ENCODE results near the gene SNAPIN.

The SNAPIN gene

DNA sequence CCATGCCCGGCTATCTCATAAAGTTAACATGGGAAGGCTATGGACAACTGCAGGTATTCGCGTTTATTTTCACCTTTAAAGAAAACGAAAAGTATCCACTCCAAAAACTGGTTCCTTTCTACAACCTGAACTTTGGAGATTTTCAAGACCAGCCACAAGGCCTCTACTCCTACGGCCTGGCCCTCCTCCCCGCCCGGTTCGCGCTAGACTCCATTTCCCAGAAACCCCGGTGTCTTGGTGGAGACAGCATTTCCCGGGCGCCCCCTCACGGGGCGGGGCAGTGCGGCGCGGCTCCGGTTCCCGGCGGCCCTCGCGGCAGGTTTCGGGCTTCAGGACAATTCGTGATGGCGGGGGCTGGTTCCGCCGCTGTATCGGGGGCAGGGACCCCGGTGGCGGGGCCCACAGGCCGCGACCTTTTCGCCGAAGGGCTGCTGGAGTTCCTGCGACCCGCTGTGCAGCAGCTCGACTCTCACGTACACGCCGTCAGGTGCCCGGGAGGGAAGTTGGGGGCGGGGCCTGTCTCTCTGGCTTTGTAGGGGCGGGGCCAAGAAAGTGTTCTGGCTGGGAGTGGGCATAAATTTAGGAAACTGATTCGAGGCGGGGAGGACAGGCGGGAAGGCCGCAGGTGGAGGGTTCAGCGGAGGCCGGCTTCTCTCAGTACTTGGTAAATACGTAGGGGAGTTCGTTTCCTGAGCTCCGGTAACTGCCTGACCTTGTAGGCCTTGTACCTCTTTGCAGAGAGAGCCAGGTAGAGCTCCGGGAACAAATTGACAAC, at the start of gene SNAPIN:
SNAPIN (plus strand) TSS at position 304 of the 775 bp plus-strand sequence; CDS start at position 345, 41 bp downstream.
- DNase-seq, result peak; percentile 62

DNA sequence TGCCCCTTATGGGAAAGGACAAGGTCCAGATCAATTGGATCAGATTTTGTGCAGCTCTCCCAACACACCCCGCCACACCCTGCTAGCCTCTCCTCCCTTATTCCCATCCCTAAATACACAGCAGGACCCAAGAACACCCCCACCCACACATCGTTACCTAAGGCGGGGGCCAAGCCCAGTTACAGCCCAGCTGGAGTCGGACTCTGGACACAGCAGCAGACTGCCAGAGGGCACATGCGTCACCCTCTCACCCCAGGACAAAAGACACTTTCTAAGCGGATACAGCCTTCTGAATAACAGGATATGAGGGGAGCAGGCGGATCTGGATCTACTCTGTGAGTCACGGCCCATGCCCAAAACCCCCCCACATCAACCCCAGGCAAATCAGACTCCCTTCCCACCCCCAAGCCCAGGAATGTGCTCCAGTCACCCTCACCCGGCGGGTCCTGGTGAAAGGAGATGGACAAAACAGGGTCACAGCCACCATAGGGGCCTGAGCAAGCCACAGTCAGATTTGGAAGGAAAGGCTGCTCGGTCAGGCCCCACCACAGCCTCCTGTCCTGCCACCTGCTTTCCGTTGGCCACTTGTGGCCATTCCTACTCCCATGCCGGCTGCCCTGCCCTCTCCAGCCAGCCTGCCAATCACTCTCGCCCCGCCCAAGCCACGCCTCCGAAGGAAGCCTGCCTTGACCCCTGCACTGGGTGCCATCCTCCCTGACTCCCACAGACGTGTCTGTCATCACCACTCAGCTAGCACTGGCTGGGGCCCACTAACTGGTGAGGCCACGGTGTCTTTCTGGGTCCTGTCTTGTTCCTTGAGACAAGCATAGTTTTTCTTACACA, 49.5 kb upstream of the SNAPIN start:
- no peak for DNase-seq

DNA sequence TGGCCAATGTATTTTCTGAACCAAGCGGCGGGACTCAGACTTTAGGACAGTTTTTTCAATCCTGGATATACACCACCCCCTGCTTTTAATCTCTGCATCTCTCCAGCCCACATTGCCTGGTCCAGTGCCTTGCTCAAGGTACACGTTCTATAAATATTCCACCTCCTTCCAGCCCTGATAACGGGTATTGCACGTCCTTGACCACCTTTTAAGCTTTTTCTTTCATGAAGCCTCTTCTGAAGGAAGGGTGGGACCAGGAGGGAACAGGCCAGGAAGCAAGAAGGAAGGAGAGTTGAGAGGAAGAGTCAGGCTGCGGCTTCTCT, 49.0 kb upstream of the SNAPIN start:
- DNase-seq, result no peak

GRCh38 chr1:153610334-153610733, 48.2 kb upstream of the SNAPIN start:
- no peak for DNase-seq

DNA sequence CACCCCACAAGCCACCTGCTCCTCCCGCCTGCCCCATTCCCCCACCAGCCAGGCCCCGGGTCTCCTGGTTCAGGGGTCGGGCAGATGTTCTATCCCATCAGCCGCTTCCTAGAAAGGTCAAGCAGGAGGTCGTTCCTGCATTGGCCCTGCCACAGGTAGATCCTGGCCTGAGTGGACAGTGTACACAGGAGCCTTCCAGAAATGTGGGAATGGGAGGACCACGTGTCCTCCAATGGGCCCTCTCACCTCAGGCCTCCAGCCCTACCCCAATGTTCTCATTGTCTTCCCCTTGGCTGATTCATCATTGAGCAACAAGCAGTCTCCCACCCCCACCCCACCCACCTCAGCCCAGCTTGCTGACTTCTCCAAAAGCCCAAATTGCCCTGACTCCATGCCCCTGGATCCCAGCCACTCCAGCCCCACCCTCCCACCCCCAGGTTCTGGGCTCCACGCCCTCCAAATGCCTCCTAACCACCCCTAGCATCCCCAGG, 47.6 kb upstream of the SNAPIN start:
- no peak for DNase-seq

DNA sequence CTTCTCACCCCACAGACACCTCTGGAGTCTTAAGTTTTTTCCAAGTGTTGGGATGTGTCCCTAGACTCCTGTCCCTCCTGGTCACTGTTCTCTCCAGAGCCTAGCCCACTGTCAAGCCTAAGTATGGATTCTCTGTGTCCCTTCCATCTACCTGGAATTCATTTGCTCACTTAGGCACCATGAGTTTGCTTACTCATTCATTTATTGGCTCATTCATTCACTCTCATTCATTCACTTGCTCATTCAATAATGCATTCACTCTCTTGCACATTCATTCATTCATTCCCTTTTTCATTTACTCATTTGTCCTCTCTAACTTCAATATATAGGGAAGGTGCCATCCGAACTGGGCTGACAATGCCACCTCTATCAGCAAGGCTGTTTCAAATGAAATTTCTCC, 47.1 kb upstream of the SNAPIN start:
- no peak for DNase-seq

- no peak for DNase-seq
Observed at GRCh38 chr1:153612111-153612754, 46.3 kb upstream of the SNAPIN start.

- no peak for DNase-seq
Observed at GRCh38 chr1:153612755-153613331, 45.7 kb upstream of the SNAPIN start, which contains the start of gene S100A16. TSS of gene S100A16 (minus strand) at chr1:153613137. CDS start at chr1:153608151, 4,986 bp downstream.

GRCh38 chr1:153613406-153613805, 45.1 kb upstream of the SNAPIN start:
- no peak for DNase-seq

DNA sequence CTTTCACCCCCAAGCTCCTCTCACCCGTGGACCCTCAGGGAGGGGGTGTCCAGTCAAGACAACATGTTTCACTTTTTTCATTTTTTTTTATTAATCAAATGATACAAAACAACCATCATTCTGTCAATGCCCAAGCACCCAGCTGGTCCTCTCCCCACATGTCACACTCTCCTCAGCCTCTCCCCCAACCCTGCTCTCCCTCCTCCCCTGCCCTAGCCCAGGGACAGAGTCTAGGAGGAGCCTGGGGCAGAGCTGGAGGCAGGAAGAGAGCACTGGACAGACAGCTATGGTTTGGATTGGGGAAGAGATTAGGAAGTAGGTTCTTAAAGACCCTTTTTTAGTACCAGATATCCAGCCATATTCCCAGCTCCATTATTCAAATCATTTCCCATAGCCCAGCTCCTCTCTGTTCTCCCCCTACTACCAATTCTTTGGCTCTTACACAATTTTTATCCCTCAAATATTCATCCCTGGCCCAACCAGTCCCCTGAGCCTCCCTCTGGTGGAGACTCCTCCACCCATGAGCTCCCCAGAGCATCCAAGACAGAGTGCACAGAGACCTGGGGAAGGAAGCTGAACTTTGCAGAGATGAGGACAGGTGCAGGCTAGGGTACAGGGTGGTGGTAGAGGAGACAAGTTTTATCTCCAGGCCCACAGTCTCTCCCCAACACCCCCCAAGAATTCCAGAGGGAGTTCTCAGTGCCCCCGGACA, 44.2 kb upstream of the SNAPIN start:
- DNase-seq, result no peak

GRCh38 chr1:153614906-153615305, 43.6 kb upstream of the SNAPIN start:
- no peak for DNase-seq

DNA sequence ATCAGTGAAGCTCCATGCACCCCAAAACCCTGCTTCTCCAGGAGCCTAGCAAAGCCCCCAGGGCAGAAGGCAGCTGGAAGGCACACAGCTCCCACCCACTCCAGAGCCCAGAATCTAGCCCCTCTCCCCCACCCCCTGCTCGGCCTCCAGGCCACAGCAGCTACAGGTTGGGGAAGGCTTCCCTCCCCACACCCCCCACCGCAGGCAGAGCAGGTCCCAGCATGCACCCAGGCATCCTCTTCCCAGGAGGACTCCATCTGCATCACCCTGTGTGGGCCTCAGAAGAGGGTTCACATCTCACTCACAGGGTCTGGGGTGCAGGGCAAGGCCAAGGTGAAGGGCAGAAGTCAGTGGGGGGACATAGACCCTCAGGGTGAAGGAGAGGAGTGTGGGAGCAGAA, 43.1 kb upstream of the SNAPIN start:
- no peak for DNase-seq

DNA sequence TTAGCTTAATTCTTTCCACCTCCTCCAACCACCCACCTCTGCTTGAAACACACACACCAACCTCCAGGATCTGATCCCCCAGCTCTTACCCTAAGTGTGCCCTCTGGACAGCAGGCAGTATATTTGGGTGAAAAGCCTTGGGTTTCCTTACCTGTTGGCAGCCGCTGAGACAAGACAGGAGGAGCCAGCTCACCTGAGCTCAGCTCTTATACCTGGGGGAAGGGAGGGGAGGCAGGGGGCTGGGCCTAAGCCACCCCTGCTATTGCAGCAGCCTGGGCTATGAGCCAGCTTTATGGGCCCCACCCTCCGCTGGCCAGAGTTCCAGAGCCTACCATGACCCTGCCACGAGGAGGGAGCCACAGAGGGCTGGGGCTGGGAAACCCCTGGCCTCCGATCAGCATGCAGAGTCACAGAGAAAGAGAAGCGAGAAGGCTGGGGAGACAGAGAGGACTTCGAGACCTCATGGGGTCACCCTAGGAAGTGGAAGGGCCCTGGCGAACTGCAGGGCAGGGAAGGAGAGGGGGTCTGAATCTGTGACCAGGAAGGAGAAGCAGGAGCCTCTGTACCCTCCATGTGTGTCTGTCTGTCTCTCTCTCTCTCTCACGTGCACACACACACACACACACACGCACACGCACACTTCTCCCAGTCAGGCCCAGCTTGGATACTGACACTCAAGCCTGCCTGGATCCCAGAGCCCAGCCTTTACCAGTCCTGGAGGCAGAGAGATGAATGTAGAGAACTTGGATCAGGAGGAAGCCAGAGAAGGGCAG, 42.2 kb upstream of the SNAPIN start, which contains the start of gene S100A14:
S100A14 (minus strand) TSS at position 182 of the 773 bp plus-strand sequence. CDS start 467 bp downstream, outside the sequence.
- DNase-seq, result no peak

DNA sequence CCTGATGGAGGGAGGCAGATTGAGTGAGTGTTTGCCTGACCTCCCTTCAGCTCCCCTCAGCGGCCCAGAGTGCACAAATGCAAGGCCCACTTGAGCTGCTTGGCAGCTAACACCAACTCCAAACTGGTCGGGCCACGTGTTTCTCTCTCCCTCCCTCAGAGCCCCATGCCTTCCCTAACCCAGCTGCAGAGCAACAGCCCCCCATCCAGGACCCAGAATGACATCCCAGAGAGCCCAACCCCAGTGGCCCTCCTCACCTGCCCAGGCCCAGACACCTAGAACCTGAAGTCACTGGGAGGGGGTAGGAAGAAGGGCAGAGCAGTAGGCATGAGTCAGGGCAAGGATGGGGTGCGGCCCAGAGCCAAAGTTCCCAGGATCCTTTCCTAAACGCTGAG, 41.6 kb upstream of the SNAPIN start:
- no peak for DNase-seq

GRCh38 chr1:153617663-153618062, 40.8 kb upstream of the SNAPIN start:
- DNase-seq, result no peak

DNA sequence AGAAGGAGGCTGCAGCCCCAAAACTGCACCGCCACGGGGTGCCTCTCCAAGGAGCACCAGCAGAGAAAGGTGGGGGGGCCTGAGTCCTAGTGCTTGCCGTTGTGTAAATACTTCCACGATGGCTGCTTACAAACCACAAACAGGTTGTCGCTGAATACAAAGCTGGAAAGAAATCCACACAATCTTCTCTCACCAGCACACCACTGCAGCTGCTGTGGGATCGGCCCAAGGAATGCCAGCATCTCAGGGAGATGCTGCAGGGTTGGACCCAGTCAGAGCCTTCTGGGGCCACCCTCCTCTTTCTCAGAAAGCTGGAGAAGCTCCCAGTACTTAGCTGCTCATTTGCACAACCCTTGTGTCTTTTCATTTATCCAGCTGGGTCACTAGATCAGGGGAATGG, 39.3 kb upstream of the SNAPIN start:
- DNase-seq, result no peak

DNA sequence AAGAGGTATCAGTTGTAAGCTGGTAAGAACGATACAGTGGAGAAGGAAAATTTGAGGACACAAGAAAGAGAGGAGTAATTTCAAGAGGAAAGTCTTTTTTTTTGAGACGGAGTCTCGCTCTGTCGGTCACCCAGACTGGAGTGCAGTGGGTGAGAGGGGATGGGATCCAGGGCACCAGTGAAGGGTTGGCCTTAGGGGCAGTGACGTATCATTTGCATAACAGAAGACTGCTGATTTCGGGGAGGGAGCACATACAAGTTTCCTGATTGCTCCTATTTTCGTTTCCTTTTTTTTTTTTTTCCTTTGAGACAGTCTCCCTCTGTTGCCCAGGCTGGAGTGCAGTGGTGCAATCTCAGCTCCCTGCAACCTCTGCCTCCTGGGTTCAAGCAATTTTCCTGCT, 35.4 kb upstream of the SNAPIN start:
- DNase-seq, result no peak

GRCh38 chr1:153624965-153625611, 33.4 kb upstream of the SNAPIN start:
- no peak for DNase-seq

GRCh38 chr1:153626477-153626903, 32.0 kb upstream of the SNAPIN start:
- DNase-seq, result no peak

DNA sequence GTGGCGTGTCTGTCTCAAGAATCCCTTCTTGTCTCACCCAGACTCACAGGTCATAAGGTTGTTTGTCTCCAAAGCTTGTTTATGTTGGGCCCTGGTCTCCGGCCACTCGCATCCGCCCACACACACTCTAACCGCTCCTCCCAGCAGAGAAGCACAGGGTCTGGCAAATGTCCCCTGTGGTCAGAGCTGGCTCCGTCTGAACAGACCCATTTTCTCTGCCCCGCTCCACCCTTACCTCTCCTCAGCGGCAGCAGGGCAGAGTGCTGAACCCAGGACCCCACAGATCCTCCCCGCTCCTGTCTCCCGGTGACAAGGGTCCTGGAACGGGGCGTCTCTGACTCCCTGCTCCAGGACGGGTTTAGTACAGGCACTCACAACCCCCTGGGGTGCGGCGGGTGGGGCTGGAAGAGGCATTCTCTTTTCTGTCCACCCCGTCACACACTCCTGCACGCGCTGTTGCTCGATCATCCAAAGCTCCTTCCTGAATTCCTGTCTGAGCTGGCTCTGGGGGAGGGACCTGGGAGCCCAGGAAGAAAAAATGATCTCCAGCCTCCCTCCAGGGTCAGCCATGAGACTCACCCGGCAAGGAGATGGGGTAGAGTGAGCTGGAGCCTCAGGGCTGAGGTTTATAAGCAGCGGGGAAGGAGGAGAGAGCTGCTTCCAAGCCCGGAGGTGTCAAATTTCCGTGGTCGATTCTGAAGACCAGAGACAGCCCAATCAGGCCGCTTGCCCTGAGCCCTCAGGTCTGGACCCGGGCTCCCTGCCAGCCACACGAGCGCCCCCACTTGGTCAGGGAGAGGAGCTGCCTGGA, 31.4 kb upstream of the SNAPIN start, which contains the start of gene S100A13:
S100A13 (minus strand) TSS at position 602 of the 811 bp plus-strand sequence. CDS start 1,033 bp downstream, outside the sequence.
- no peak for DNase-seq

Measured in GF-D8 (cell line).